ENCODE measurements around the gene COL5A1.

Gene COL5A1

DNA sequence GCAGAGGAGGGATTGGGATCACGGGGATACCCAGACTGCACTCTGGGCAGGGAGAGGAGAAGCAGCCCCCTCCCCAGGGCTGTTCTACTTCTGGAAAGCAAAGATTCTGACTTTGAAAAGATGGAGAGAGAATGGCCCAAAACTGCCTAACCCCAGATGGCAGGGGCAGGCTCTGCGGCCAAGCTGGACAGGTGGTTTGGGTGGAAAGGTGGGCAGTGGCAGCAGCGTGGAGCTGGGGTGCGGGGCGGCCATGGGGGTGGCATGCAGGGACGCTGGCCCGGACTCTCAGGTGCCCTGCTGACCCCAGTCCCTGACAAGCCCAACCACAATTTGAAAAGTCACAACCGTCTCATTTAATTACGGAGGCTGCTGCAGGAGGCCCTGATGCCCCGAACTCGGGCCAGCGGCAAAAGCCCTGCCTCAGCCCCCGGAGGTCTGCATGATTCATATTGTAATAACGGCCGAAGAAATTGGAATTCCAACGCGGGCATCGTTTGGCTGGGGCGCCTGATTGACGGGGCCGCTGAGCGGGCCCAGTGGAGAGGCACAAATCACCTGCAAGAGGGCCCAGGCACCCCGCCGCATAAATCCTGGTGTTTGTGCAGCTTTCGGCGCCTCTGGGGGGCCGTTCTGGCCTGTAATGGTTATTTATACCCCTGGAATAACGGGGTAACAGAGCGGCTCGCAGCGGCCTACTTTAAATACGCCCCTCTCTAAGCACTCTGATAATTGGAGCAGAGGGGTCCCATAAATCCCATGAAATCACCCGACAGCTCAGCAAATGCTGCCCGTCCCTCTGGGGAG, 197.2 kb downstream of the COL5A1 start:
- no peak overlapping the region for H3K9ac ChIP-seq (ENCODE audit: low read depth, low read length)
- H3K4me2 ChIP-seq (ENCODE audit: insufficient read depth, low read length): no peak overlapping the region
- ATAC-seq (ENCODE audit: insufficient read depth, low read depth) (no peak), DNase-seq (no peak)
- H3K4me1 ChIP-seq (ENCODE audit: insufficient read depth, low read length): no peaks in the 10 kb centered on the region
- no peaks in the 10 kb centered on the region for H3K36me3 ChIP-seq (ENCODE audit: insufficient read depth, low read length)
- H3K79me2 ChIP-seq (ENCODE audit: insufficient read depth, low read length): no peaks in the 10 kb centered on the region
- H3K9me3 ChIP-seq (ENCODE audit: insufficient read depth, low read length, severe bottlenecking): no peaks in the 10 kb centered on the region
- TF ChIP-seq, protein P1, sequence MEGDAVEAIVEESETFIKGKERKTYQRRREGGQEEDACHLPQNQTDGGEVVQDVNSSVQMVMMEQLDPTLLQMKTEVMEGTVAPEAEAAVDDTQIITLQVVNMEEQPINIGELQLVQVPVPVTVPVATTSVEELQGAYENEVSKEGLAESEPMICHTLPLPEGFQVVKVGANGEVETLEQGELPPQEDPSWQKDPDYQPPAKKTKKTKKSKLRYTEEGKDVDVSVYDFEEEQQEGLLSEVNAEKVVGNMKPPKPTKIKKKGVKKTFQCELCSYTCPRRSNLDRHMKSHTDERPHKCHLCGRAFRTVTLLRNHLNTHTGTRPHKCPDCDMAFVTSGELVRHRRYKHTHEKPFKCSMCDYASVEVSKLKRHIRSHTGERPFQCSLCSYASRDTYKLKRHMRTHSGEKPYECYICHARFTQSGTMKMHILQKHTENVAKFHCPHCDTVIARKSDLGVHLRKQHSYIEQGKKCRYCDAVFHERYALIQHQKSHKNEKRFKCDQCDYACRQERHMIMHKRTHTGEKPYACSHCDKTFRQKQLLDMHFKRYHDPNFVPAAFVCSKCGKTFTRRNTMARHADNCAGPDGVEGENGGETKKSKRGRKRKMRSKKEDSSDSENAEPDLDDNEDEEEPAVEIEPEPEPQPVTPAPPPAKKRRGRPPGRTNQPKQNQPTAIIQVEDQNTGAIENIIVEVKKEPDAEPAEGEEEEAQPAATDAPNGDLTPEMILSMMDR (IDR thresholded peaks at IDR 0.05; ENCODE audit: borderline replicate concordance, extremely low read depth, low read length, poor library complexity, severe bottlenecking): no peak
- no peak for TF ChIP-seq EZH2 (IDR thresholded peaks at IDR 0.05; ENCODE audit: borderline replicate concordance, low read depth, low read length, severe bottlenecking)
- no peak overlapping the region for H3K27ac ChIP-seq (ENCODE audit: low read length)
- no peaks in the 10 kb centered on the region for H3K27me3 ChIP-seq (ENCODE audit: insufficient read depth, low read length, poor library complexity)
- H3K4me3 ChIP-seq (ENCODE audit: low read depth in 1 of 2, low read length in 2 of 2): no peak overlapping the region
- no peak overlapping the region for H2AFZ ChIP-seq (ENCODE audit: low read depth, low read length)
- H4K20me1 ChIP-seq (ENCODE audit: insufficient read depth, low read length): no peaks in the 10 kb centered on the region

DNA sequence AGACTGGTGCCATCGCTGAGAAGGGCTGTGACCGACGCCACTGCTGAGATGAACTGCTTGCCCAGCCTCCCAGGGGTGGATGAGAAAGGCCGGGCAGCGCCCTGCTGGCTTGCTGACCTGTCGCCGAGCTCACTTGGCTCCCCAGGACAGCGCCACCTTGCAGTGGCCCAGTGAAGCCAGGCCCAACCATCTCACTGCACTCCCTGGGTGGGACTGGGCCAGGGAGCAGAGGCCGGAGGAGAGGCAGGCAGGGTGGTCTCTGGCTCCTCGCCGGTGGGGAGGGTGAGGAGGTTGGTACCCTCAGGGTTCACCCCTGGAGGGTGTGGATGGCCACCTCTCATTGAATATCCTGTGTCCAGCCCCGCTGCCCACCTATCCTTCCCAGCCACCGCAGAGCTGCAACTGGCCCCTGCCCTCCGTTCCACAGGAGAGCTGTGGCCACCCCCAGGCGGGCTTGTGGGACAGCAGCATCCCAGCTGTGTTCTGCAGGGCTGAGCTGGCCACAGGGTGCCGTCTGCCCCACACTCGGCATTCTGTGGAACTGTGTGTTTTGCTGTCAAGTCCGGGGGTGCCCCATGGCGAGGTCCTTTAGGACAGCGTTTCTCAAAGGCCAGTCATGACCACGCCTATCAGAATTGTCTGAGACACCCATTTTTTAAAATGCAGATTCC, 198.0 kb downstream of the COL5A1 start:
- Histone ChIP-seq H3K36me3 (ENCODE audit: insufficient read depth, low read length) (no peaks in the 10 kb centered on the region), H4K20me1 (ENCODE audit: insufficient read depth, low read length) (no peaks in the 10 kb centered on the region), H3K79me2 (ENCODE audit: insufficient read depth, low read length) (no peaks in the 10 kb centered on the region), H3K9me3 (ENCODE audit: insufficient read depth, low read length, severe bottlenecking) (no peaks in the 10 kb centered on the region), H2AFZ (ENCODE audit: low read depth, low read length) (no peak overlapping the region), H3K27me3 (ENCODE audit: insufficient read depth, low read length, poor library complexity) (no peaks in the 10 kb centered on the region), H3K9ac (ENCODE audit: low read depth, low read length) (no peak overlapping the region), H3K27ac (ENCODE audit: low read length) (no peak overlapping the region), H3K4me2 (ENCODE audit: insufficient read depth, low read length) (no peak overlapping the region), H3K4me3 (ENCODE audit: low read depth in 1 of 2, low read length in 2 of 2) (no peak overlapping the region), H3K4me1 (ENCODE audit: insufficient read depth, low read length) (no peaks in the 10 kb centered on the region)
- no peak for ATAC-seq (ENCODE audit: insufficient read depth, low read depth)
- no peak for DNase-seq
- TF ChIP-seq, protein P1 (IDR thresholded peaks at IDR 0.05; ENCODE audit: borderline replicate concordance, extremely low read depth, low read length, poor library complexity, severe bottlenecking): no peak
- TF ChIP-seq EZH2 (IDR thresholded peaks at IDR 0.05; ENCODE audit: borderline replicate concordance, low read depth, low read length, severe bottlenecking): no peak

DNA sequence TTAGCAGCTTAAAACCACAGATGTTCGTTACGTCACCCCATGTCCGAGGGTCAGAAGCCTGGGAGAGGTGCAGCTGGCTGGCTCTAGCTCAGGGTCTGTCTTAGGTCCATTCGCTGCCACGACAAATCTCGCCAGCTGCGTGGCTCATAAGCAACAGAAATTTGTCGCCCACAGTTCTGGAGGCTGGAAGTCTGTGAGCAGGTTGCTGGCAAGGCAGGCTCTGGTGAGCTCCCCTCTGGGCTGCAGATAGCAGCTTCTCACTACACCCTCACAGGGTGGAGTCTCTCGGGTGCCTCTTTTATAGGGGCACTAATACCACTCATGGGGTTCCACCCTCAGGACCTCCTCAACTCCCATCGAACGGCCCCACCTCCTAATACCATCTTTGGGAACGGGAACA, 198.9 kb downstream of the COL5A1 start:
- no peak overlapping the region for H3K4me3 ChIP-seq (ENCODE audit: low read depth in 1 of 2, low read length in 2 of 2)
- H2AFZ ChIP-seq (ENCODE audit: low read depth, low read length): no peak overlapping the region
- DNase-seq (no peak), ATAC-seq (ENCODE audit: insufficient read depth, low read depth) (no peak)
- no peaks in the 10 kb centered on the region for H3K79me2 ChIP-seq (ENCODE audit: insufficient read depth, low read length)
- H3K36me3 ChIP-seq (ENCODE audit: insufficient read depth, low read length): no peaks in the 10 kb centered on the region
- no peak overlapping the region for H3K27ac ChIP-seq (ENCODE audit: low read length)
- H4K20me1 ChIP-seq (ENCODE audit: insufficient read depth, low read length): no peaks in the 10 kb centered on the region
- H3K9ac ChIP-seq (ENCODE audit: low read depth, low read length): no peak overlapping the region
- TF ChIP-seq EZH2 (IDR thresholded peaks at IDR 0.05; ENCODE audit: borderline replicate concordance, low read depth, low read length, severe bottlenecking): no peak
- TF ChIP-seq, protein P1 (IDR thresholded peaks at IDR 0.05; ENCODE audit: borderline replicate concordance, extremely low read depth, low read length, poor library complexity, severe bottlenecking): no peak
- H3K9me3 ChIP-seq (ENCODE audit: insufficient read depth, low read length, severe bottlenecking): no peaks in the 10 kb centered on the region
- no peak overlapping the region for H3K4me2 ChIP-seq (ENCODE audit: insufficient read depth, low read length)
- H3K4me1 ChIP-seq (ENCODE audit: insufficient read depth, low read length): no peaks in the 10 kb centered on the region
- no peaks in the 10 kb centered on the region for H3K27me3 ChIP-seq (ENCODE audit: insufficient read depth, low read length, poor library complexity)

All from DND-41 (cell line).